ENCODE data around the gene FKBP6.
"Not testable (repeated sequence)": the region's sequence is repeated elsewhere in the genome, so short reads cannot be mapped to it uniquely, and the experiment has no call there.

FKBP6 gene

DNA sequence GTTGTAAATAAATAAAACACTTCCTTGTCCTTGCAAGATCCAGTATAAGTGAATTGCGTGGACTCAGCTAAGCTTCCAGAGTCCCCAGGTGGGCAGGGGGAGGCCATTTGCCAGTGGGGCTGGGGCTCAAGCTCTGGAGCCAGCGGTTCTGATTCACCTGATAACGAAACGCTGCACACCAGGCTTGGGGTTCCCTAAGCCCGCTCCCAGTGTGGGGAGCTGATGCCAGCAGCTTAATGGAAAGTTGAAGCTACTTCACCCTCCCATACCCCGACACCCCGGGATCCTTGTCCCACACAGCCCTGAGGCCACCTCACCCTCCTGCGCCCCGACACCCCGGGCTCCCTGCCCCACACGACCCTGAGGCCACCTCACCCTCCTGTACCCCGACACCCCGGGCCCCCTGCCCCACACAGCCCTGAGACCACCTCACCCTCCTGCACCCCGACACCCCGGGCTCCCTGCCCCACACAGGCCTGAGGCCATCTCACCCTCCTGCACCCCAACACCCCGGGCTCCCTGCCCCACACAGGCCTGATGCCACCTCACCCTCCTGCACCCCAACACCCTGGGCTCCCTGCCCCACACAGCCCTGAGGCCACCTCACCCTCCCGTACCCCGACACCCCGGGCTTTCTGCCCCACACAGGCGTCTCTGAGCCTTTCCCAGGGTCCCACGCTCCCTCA, 30.8 kb downstream of the FKBP6 start:
- peak overlapping the region; percentile 77 for H3K27ac ChIP-seq

DNA sequence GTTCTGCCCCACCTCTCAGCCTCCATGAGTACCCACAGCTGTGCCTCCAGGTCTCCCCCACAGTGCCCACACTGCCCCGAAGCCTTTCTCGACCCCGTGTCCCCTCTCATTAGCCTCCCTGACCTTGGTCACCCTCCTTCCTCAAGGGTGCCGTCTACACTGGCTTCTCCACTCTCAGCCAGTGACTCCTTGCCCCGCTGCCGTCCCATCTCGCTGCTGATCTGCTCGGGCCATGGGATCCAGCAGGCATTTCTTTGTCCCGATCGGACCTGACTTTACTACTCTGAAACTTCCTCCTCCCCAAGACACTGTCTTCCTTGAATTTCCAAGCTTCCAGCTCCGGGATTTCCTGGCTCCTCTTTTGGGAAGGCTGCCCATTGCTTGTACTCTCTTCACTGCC, 31.3 kb downstream of the FKBP6 start:
- TF ChIP-seq, protein P1, sequence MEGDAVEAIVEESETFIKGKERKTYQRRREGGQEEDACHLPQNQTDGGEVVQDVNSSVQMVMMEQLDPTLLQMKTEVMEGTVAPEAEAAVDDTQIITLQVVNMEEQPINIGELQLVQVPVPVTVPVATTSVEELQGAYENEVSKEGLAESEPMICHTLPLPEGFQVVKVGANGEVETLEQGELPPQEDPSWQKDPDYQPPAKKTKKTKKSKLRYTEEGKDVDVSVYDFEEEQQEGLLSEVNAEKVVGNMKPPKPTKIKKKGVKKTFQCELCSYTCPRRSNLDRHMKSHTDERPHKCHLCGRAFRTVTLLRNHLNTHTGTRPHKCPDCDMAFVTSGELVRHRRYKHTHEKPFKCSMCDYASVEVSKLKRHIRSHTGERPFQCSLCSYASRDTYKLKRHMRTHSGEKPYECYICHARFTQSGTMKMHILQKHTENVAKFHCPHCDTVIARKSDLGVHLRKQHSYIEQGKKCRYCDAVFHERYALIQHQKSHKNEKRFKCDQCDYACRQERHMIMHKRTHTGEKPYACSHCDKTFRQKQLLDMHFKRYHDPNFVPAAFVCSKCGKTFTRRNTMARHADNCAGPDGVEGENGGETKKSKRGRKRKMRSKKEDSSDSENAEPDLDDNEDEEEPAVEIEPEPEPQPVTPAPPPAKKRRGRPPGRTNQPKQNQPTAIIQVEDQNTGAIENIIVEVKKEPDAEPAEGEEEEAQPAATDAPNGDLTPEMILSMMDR (IDR thresholded peaks at IDR 0.05) = no peak
- no peak for TF ChIP-seq ZFX (IDR thresholded peaks at IDR 0.05; ENCODE audit: borderline replicate concordance)

More for the DNA sequence above, 30.8 kb downstream of the FKBP6 start:
- TF ChIP-seq, protein P1 (IDR thresholded peaks at IDR 0.05) = no peak

DNA sequence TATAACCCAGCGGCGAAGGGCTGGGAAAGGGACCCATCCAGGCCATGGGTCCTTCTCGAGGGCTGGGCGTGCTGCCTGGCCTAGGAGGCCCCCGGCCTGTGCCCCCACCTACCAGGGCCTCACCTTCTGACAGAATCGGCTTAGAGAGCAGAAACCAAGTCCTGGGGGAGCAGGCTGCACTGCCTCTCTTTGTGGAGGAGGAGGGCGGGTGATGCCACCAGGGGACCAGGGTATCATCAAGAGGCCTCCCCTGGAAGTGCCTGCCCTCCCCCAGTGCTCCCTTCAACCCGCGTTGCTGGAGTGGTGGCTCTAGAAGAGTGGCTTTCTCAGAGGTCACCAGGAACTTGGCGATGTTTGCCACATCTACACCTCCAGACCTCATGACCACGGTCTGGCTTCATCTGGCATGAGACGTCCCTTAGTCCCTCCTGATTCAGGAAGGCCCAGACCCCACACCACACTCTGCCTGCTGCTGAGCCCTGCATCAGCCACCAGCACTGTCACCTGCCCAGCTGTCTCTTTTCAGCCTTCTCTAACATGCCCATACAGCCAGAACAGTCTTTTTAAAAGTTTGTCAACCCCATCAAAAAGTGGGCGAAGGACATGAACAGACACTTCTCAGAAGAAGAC, 31.9 kb downstream of the FKBP6 start:
- H3K27ac ChIP-seq = no peak overlapping the region
- TF ChIP-seq, protein P1 (IDR thresholded peaks at IDR 0.05) = no peak
- TF ChIP-seq ZFX (IDR thresholded peaks at IDR 0.05; ENCODE audit: borderline replicate concordance) = no peak

More for the DNA sequence above, 31.3 kb downstream of the FKBP6 start:
- no peak overlapping the region for H3K27ac ChIP-seq

DNA sequence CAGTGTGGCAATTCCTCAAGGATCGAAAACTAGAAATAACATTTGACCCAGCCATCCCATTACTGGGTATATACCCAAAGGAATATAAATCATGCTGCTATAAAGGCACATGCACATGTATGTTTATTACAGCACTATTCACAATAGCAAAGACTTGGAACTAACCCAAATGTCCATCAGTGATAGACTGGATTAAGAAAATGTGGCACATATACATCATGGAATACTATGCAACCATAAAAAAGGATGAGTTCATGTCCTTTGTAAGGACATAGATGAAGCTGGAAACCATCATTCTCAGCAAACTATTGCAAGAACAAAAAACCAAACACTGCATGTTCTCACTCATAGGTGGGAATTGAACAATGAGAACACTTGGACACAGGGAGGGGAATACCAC, 32.6 kb downstream of the FKBP6 start:
- H3K27ac ChIP-seq = not testable (repeated sequence)

DNA sequence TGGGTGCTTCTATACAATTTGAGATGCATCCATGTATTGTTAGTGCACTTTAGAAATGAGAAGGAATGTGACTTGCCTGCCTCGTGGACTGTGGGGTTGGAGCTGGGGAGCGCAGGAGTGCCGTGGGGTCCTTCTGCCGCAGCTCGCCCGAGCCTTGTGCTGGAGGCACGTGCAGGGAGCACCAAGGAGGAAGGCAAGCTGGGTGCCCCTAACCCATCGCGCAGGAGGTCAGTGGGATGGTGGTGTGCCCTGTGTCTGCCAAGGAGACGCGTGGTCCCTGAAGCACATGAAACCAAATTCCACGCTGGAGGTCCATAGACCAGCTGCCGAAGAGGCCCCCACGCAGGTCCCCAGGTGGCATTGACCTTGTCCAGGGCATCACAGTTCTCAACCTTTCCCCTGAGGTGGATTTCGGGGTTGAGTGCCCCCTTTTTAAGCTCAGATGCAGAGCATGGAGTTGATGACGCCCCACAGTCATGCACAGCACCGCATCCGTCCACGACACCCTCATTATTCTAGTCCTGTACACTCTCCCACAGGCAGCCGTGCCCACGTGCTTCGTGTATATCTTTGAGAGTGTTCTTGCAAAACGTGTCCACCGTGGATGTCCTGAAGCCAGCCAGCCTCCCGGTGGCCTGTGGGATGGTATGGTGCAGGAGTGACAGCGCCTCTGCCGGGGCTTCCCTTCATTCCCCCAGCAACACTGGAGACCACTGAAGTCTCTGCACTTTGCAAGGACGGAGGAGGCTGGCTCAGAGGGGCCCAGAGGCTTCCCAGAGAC, 35.5 kb downstream of the FKBP6 start:
- H3K27ac ChIP-seq = no peak overlapping the region
- TF ChIP-seq, protein P1 (IDR thresholded peaks at IDR 0.05) = no peak
- no peak for TF ChIP-seq ZFX (IDR thresholded peaks at IDR 0.05; ENCODE audit: borderline replicate concordance)

DNA sequence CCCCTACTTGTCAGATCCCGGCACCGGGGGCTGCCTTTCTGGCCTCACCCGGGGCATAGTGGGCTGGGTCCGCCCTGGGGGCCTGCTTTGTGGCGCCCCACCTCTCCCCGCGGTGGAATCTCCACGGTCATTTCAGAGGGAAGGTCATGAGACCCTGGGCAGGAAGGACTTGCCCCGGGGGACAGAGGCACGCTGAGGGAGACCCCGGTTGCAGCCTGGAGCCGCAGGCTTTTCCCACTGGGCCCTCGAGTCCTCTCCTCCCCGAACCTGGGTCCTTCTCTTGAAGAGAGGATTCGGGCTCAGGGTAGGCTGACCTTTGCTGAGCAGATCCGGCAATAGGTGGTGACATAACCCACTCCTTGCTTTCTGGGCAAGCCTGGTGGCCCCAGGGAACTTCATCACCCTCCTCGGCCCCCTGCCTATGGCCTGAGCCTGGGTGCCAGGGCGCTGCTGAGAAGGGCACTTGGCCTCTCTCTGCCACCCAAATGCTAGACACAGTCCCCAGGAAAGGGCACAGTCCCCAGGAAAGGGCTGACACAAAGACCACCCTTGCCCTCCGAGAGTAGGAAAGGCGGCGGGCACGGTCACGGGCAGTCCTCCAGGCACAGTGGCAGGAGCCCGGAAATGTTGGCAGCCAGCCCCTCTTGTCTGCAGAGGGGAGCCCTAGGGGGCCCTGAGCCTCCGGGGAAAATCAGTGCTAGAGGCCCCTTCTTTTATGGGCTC, 36.2 kb downstream of the FKBP6 start:
- no peak for TF ChIP-seq ZFX (IDR thresholded peaks at IDR 0.05; ENCODE audit: borderline replicate concordance)
- TF ChIP-seq, protein P1 (IDR thresholded peaks at IDR 0.05) = no peak
- no peak overlapping the region for H3K27ac ChIP-seq

DNA sequence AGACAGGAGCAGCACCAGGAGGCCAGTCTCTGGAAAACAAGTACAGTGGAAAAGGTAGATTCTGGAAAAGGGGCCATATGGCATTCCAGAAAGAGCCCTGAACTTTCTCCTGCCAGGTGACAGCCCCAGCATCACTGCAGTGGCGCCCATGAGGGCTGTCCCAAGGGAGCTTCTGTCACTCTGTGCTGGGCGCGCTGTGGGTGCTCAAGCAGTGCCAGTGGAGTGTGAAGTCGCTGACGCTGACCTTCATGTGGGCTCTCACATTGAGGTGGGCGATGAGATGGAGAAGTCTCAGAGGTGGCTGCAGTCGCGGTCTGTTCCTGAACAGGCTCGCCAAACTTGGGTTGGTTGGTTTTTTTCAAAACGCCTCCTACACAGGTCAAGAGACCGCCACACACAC, 38.2 kb downstream of the FKBP6 start:
- no peak for TF ChIP-seq ZFX (IDR thresholded peaks at IDR 0.05; ENCODE audit: borderline replicate concordance)
- TF ChIP-seq, protein P1 (IDR thresholded peaks at IDR 0.05) = no peak
- H3K27ac ChIP-seq = no peak overlapping the region
